GM19238 (cell line): Measurements from ENCODE around the gene PLEKHF1.
A peak's percentile ranks its signal among the peaks of the same experiment; 100 is the strongest.

ENCODE experiments used
- DNase-seq: peaks from one replicate; pipeline ENCODE4 v3.0.0; 2011; ENCODE audit warnings: low spot score; ENCODE audit not compliant: insufficient read length

PLEKHF1 gene

DNA sequence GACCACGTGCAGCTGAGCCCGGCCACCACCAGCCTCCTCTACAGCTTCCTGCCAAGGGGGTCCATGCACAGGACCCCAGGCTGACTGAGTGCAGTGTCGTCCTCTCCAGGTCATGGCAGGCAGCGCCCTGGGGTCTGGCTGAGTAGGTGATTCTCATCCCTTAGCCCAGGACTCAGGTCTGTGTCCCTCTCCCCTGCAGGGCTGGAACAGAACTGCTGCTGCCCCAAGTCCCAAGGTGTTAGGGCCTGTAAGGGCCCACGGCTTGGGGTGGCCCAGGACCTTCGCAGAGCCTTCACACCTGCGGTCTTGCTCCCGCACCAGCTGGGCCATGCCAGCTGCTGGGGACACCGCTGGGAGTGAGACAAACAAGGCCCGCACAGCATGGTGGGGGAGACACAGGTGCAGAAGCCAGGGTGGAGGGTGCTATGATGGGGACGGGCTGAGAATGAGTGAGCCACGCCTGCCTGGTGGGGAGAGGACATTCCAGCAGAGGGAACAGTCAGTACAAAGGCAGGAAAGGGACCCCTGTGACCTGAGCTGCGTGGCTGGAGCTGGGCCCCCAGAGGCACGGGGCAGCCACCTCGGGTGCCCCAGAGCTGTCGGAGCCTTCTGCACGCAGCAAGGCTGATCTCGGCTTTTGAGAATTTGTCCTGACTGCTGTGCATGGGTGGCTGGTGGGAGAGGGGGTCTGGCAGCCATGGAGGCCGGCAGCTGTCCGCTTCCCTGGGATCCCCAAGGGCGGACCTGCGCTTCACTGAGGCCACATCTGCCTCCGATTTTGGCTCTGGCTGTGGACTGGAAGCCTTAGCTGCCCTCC lies 11.9 kb downstream of the PLEKHF1 start:
- DNase-seq = no peak

DNA sequence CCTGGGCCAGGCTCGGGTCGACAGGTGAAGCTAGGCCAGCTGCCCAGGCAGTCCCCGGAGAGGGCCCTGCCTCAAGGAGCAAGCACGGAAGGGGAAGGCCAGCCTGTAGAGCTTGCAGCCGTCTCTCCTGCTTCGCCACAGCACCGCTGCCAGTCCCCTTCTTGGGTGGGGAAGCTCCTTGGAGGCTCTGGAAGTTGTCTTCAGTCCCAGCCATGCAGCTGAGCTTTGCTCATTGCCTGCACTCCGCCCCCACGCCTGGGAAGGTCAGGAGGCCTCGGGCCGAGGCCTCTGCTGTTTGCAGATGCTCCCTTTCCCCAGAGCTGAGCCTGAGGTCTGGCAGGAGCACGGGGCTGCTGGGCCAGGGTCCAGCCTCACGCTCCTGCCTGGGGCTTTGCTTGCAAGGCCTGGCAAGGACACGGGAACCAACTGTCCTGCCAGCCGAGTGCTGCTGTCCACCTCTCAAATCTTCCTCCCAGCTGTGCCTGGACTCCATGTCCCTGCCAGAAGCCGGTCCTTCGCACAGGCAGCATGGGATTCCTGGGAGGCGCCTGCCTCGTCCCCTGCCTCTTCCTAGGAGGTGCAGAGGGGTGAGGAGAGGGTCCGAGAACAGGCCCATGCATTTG lies 13.3 kb downstream of the PLEKHF1 start:
- no peak for DNase-seq

DNA sequence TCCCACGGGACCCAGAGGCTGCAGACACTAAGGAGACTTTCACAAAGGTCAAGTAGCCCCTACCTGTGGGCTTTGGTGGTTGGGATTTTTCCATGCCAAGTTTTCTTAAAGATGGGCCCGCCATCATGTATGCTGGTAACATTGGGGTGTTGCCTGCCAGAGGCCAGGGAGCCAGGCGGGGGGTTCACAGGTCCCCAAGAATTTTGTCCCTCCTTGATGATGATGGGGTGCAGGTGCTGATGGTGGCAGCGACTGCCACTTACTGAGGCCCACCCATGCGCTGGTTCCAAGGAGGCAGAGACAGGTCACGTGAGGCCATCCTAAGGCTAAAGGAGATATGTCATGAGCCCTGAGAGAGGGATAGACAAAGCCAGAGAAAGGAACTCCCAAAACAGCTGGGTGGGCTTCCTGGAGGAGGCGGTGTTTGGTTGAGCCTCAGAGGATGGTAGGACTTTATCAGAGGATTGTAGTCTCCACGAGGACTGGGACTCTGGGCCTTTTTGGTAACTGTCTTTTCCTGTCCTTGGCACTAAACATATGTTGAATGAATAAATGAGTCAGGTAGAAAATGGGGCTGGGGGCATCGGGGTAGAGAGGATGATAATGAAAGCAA lies 14.4 kb downstream of the PLEKHF1 start:
- DNase-seq = no peak

DNA sequence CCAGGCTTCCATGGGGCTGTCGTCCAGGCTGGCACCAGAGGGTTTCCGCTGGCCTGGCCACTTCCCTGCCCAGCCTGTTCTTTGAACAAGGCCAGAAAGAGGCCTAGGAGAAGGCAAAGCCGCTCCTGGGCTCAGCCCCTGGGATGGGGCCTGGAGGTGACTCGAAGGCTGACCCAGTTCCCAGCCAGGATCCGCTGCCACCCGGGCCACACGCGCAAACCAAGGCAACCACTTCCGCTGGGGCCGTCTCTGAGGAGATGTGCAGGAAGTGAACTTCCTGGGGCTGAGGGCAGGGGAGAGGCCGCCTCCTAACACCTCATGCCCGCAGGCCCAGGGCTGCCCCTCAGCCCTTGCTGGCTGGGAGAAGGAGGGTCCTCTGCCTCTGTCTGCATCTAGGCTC lies 15.2 kb downstream of the PLEKHF1 start:
- peak; percentile 76 for DNase-seq

DNA sequence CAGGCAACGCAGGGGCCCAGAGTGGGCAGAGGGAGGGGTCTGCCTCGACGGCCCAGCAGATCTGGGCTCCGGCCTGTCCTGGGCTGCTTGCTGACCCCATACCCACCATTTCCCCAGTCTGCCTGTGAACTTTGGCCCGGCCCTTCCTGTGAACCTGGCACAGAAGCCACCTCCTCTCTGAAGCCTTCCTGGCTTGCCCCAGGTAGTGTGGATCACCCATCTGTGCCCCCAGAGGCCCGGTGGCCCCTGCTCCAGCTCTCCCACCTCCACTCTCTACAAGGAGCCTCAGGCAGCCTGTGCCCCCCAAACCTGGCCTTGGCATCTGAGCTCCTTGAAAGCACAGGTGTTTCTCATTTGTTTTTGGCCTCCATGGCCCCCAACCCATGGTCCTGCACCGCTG lies 15.7 kb downstream of the PLEKHF1 start:
- DNase-seq = no peak

DNA sequence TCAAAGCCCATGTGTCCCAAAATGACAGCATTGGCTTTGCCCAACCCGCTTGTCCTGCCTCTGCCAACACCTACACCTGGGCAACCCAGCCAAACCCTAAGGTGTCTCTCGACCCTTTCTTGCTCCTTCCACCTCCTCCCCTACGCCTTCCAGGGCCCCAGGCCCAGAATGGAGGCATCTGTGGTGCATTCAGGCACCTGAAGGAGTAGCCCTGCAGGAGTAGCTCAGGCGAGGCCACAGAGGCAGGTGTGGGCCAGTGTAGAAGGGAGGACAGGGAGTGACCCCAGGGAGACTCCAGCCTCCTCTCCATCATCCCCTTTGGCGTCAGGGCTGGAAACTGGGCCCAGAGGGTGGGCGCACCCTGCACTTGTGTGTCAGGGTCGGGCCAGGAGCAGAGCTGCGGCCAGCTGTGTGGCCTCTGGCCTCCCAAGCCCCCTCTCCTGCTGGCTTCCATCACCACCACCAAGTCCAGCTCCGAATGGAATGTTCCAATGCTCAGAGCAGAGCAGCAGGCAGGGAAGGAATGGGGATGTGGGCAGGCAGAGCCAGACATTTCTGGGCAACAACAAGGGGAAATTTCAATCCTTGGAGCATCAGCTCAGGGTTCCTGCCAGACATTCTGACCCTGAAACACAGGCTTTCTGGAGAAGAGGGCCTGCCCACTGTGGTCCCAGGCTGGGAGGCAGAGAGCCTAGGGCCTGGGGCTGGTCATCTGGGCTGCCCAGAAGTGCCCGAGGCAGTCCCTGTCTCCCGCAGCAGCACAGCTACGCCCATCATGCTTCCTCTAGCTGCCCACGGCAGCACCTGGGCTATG lies 16.4 kb downstream of the PLEKHF1 start:
- no peak for DNase-seq

DNA sequence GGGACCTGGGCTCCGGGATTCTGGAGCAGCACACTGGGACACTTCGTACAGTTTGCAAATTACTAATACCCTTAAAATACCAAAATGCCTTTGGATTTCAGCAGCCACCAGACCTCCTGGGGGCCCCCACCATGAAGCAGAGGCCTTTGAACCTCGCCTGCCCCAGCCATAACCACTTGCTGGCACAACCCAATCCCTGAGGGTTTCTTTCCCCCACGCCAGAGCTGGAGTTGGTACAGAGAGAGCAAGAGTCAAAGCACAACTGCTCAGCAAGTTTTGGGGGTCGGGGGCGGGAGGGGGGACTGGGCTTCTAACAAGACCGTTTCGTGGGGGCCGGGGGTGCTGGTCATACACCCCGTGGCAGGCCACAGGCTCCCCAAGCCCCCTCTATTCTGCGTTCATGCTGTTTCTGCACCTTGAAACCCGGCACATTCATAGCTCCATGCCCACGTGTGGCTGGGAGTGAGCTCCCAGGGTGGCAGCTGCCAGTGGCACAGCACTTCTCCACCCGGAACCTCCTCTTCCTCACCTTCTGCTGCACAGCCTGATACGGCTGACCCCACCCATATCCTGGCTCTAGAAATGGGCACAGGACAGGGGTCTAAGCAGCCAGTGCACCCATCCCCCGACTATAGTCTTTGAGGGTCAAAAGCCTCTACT lies 17.1 kb downstream of the PLEKHF1 start:
- DNase-seq = no peak

DNA sequence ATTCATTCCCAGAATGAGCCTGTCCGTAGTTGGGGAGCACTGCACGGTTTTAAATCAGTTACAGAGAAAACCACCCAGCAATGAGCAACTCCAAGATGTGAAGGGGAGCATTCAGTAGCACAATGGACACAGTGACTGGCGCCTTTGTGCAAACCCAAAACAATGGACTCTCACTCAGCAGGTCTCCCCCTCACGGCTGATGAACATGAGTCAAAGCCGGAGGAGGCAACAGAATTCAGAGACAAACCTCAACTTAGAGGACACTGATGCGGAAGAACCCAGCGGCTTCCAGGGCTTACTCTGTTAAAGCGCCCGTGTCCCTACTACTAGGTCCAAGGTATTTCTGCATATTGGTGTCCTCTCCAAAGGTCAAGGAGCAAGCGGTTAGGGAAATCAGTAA lies 17.7 kb downstream of the PLEKHF1 start:
- DNase-seq = no peak

DNA sequence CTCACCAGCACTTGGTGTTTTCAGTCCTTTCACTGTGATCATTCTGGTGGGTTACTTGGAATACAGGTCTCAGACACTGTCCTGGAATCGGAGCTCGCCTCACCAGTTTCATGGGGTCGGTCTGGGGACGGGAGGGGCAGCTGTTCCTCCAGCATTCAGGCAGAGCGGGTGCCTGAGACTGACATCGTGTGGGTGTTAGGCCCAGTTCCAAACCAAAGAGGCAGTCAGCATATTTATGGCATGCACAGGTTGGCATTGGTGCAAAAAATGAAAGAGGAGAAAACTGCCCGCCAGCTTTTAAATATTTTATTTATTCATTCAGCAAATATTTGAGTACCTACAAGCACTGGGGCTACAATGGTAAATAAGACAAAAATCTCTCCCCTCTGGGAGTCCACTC lies 20.1 kb downstream of the PLEKHF1 start:
- no peak for DNase-seq

DNA sequence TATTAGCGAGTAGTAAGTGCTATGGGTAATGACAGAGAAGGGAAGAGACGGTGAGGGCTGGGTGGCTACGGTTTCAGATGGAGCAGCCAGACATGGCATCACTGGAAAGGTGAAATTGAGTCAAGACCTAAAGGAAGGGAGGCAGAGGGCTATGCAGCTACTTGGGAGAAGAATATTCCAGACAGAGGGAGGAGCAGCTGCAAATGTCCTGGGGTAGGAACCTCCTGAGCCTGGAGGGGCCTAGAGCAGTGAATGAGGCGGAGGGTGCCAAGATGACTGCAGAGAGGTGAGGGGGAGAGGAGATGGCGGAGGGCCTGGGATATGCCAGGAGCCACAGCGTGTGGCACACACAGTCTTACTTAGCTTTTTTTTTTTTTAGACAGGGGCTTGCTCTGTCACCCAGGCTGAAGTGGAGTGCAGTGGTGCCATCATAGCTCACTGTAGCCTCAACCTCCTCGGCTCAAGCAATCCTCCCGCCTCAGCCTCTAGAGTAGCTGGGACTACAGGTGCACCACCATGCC lies 21.1 kb downstream of the PLEKHF1 start:
- DNase-seq = no peak

DNA sequence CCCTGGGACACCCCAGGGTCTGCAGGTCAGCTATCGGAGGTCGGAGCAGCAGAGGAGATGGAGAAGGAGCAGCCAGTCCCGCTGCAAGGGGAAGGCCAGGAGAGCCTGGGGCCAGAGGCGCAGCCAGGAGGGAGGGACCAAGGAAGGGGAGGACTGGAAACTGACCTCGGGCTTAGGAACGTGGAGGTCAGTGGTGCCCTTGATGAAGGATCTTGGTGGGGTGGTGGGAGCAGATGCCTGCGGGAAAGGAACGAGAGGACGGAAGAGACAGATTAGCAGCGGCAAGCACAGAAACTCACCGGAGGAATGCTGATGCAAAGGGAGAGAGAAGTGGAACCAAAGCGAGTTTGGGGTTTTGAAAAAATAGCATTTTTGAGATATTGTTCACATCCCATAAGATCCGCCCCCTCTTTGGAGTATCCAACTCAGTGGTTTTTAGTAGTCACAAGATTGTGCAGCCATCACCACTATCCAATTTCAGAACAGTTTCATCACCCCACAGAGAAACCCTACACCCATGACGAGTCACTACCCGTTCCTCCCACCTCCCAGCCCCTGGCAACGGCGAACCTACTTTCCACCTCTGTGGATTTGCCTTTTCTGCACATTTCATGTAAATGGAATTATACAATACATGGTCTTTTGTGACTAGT lies 22.1 kb downstream of the PLEKHF1 start:
- DNase-seq = no peak

DNA sequence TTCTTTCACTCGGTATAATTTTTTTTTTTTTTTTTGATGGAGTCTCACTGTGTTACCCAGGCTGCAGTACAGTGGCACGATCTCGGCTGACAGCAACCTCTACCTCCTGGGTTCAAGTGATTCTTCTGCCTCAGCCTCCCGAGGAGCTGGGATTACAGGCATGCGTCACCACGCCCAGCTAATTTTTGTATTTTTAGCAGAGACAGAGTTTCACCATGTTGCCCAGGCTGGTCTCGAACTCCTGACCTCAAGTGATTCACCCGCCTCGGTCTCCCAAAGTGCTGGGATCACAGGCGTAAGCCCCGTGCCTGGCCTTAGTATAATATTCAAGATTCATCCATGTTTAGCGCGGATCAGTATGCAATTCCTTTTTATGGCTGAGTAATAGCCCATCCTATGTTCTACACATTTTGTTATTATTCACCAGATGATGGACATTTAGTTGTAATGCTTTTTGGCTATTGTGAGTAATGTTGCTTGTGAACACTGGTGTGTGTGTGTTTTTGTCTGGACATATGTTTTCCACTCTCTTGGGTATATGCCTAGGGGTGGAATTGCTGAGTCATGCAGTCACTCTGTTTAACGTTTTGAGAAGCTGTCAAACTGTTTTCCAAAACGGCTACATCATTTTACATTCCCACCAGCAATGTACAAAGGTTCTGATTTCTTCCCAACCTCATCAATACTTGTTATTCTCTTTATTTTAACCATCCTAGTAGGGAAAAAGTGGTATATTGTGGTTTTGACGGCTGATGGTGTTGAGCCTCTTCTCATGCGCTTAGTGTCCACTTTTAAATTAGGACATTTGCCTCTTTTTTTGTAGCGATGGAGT lies 22.9 kb downstream of the PLEKHF1 start:
- no peak for DNase-seq

DNA sequence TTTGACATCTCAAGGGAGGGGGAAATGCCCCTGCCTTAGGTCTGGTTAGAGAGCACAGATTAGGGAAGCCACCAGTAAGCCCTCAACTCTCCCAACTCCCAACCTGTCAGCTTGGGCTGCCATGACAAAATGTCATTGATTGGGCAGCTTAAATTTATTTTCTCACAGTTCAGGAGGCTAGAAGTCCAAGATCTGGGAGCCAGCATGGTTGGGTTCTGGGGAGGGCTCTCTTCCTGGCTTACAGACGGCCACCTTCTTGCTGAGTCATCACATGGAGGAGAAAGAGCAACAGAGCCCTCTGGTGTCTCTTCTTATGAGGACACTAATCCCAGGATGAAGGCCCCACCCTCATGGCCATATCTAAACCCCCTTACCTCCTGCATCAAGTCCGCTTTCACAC lies 25.6 kb downstream of the PLEKHF1 start:
- no peak for DNase-seq

DNA sequence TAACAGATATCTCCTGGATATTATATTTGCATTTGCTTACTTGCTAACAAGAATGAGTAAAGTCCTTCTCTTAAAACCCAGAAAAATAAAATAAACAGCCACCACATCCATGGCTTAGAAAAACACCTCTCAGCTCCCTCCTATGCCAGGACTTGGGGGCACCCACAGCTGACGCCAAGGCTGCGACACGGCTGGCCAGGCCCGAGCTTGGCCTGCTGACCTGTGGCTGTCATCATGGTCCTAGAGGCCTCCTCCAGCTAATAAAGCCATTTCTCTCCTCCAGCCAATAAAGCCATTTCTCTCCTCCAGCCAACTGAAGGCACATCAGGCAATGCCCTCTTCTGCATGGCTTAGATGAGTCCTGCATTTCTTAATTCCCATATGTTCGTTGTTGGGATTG lies 28.9 kb downstream of the PLEKHF1 start:
- no peak for DNase-seq

DNA sequence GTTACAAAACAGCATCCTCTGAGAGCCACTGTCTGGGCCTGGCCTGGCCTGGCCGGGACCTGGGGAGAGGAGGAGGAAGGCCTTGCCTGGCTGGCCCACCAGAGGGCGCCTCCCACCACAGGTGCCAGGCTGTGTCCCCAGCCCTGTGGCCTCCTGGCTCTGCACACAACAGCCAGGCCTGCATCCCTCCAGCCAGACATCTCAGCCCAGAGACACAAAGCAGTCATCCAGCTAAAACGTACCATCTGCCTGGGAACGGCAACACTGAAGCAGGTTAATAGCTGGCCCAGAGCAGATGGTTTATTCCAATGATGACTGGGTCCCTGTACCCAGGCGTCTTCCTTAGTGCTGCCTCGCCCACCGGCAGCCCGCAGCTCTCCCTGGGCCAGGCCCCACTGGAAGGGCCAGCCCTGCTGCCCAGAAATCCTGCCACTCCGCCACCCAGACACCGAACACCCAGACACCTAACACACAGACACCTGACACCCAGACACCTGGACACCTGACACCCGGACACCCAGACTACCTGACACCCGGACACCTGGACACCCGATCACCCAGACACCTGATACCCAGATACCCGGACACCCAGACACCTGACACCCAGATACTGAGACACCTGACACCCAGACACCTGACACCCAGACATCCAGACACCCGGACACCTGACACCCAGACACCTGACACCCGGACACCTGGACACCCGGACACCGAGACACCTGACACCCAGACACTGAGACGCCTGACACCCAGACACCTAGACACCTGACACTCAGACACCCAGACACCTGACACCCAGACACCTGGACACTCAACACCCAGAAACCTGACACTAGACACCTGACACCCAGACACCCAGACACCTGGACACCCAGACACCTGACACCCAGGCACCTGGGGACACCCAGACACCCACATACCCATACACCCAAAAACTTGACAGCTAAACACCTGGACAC lies 29.7 kb downstream of the PLEKHF1 start:
- peak; percentile 52 for DNase-seq

DNA sequence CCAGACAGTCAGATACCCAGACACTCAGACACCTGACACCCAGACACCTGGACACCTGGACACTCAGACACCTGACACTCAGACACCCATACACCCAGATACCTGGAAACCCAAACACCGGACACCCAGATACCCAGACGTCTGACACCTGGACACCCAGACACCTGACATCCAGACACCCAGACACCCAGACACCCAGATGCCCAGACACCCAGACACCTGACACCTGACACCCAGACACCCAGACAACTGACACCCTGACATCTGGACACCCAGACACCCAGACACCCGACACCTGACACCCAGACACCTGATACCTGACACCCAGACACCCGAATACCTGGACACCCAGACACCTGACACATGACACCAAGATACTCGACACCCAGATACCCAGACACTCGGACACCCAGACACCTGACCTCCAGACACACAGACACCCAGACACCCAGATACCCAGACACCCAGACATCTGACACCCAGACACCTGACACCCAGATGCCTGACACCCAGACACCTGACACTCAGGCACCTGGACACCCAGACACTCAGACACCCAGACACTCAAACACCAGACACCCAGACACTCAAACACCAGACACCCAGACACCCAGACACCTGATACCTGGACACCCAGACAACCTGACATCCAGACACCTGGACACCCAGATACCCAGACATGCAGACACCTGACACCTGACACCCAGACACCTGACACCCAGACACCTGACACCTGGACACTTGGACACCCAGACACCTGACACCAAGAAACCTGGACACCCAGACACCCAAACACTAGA lies 30.7 kb downstream of the PLEKHF1 start:
- no peak for DNase-seq

DNA sequence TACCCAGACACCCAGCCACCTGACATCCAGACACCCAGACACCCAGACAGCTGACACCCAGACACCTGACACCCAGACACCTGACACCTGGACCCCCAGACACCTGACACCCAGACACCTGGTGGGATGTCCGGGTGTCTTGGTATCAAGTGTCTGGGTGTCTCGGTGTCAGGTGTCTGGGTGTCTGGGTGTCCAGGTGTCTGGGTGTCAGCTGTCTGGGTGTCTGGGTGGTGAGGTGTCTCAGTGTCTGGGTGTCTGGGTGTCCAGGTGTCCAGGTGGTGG lies 31.2 kb downstream of the PLEKHF1 start:
- DNase-seq = no peak
